Stimulated activated CD8-positive, alpha-beta memory T cell treated with anti-CD3 and anti-CD28 coated beads, Interleukin-15, amount 100 ng/mL, for 1 hour (primary cell): ENCODE results near the gene DNAJA2.
"Not testable (repeated sequence)": the region's sequence is repeated elsewhere in the genome, so short reads cannot be mapped to it uniquely, and the experiment has no call there.

Experiments
- DNase-seq: peaks from one replicate; pipeline ENCODE4 v3.0.0-alpha.2; 2020; ENCODE audit warnings: low read depth

Gene DNAJA2

DNA sequence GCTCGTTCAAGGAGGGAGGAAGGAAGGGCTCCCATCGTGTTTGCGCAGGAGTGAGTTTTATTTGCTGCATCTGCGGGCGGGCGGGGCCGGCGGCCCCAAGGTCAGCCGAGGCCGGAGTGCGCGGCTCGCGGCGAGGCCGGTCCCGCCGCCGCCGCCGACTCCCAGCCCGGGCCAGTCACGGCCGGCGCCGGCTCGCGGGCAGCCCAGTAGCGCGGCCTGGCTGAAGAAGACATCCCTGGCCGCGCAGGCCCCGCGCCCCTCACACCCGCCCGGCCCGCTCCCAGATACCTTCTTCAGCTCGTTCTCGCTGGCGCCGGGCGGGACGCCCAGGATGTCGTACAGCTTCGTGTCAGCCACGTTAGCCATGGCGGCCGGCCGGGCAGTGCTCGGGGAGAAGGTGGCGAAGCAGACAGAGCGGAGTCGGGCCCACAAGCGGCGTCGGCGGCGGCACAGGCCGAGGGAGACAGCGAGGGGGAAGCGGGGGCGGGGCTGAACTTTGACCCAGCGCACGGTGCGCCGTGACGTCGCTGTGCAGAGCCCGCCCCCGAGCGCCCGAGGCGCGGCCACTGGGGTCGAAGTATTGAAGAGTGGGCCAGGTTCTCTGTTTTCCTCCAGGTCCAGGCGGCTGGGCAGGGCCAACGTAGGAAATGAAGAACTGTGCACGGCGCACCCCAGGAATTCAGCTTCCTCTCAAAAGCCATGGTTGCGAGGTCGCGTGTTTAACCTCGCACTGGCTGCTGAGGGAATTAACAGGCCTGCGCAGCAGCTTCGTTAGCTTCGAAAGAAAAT lies at the start of gene DNAJA2:
Gene DNAJA2 (minus strand): TSS at position 468 of the 789 bp plus-strand sequence. CDS start 102 bp downstream, at position 366.
- DNase-seq, result peak; percentile 86

DNA sequence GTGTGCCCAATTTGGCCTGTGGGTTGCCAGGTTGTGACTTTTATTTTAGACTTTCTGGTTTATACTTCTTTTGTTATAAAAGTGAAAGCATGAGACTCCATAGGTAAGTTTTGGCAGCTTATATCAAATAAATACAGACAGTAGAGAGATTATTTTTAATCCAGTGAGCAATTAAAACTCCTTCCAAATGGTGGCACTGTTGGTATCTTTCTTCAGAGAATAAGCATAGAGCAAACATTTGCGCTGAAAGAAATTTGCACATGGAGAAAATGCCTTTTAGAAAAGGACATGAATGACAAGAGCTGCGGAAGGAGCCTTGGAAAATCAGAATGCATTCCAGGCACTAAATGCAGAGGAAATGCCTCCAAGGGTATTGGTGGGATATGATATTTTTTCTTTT lies 46.1 kb upstream of the DNAJA2 start:
- no peak for DNase-seq

DNA sequence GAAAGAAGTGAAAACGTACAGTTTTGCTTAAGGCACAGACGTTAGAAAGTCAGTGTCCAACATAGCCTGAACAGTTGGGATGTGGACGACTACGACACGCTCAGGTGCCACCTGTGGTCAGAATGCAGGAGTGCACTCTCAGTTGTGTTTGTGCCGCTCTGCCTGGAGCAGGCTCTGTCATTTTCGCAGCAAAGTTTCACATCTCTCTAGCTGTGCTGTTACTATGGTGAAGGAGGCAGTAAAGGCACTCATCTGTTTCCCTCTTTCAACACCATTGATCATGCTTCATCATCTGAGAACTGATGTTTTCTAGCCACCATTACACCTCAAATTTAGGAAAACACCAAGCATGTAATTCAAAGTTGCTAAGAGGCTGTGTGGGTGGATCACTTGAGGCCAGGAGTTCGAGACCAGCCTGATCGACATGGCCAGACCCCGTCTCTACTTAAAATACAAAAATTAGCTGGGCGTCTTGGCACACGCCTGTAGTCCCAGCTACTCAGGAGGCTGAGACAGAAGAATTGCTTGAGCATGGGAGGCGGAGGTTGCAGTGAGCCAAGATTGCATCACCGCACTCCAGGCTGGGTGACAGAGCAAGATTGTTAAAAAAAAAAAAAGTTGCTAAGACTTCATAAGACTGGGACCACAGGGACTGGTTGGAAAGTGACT lies 44.9 kb upstream of the DNAJA2 start:
- DNase-seq, result no peak

DNA sequence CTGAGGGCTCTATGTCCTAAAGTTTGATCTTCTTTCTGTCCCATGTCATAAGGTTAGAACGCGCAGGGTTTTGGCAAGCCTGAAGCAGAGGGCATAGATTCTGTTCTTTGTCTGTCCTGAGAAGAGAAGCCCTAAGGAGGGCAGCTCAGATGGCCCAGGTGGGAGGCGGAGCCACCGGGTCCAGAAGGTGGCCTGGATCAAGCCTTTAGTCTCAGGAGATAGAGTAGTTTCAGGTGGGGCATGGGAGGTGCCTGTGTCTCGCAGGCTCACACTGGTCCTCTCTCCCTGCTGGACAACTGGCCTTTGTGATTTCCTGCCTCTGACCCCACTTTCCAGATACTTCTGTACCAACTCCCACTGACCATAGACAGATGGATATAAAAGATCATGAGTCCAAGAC lies 44.2 kb upstream of the DNAJA2 start:
- DNase-seq, result no peak

DNA sequence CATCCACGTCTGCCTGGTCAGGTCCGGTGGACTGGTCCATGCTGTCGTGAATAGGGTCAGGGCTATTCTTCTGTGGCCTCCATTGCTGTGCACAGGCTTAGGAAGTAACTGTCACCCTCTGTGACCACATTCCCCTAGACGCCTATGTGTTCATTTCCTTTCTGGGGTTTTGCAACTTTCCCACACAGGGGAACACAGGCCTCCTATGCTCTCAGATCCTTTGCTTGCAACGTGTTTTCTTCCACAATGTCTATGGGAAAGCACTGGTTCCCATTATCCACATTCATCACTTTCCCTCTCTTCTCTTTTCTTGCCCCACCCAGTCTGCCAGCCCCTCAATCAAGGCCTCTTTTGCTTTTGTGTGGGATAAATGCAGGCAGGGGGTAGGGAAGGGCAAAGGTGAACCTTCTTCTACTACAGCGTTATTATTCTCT lies 43.2 kb upstream of the DNAJA2 start:
- no peak for DNase-seq

DNA sequence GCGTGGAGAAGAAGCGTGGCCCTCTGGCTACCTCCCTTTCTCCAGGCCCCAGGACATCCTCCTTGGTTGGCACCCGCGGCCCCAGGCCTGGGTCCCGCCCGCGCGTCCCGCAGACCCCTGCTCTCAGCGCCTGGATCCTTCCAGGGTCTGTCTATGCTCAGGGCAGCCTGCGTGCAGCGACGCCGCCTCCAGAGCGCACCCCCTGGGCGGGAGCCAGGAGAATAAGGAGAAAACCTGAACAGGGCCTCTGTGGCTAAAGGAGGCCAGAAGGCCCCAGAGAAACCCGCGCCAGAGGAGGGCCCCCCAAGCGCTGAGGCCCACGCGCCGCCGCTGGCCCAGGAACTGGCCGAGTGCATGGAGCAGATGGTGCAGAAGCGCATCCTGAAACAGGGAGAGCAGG lies 40.4 kb upstream of the DNAJA2 start:
- DNase-seq, result no peak

DNA sequence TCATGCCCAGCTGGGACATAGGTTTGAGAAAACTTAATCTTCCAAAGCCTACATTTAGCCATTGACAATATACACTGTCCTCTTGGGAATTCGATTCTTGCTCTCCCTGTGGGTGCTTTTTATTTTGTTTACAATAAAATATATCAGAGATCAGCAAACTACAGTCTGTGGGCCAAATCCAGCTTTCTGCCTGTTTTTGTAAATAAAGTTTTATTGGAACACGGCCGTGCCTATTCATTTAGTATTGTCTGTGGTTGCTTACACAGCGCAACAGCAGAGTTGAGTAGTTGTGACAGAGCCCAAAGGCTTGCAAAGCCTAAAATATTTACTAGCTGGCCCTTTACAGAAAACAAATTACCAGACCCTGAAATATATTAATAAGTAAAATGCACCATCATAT lies 39.7 kb upstream of the DNAJA2 start:
- DNase-seq, result no peak

DNA sequence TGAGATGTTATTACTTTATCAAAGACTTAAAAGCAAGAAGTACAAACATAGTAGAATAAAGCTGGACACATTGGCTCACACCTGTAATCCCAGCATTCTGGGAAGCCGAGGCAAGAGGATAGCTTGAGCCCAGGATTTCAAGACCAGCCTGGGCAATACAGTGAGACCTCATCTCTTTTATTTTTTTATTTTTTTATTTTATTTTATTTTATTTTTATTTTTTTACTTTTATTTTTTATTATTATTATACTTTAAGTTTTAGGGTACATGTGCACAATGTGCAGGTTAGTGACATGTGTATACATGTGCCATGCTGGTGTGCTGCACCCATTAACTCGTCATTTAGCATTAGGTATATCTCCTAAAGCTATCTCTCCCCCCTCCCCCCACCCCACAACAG lies 37.3 kb upstream of the DNAJA2 start:
- DNase-seq, result not testable (repeated sequence)

DNA sequence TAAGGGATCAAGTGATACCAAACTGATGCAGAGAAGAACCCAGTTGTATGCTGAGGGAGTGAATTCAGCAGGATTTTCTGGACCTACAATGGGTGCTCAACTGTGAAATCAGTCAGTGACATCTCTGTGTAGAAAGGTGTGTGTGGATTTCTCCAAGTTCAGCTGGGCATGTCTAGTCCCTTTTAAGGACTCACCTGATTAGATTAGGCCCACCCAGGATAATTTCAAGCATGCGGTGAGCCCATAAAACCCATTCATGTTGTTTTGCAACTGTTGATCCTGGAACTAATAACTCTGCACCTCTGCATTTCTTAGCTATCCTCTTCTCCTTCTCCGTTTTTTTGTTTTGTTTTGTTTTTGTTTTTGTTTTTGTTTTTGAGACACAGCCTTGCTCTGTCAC lies 35.1 kb upstream of the DNAJA2 start:
- DNase-seq, result no peak

DNA sequence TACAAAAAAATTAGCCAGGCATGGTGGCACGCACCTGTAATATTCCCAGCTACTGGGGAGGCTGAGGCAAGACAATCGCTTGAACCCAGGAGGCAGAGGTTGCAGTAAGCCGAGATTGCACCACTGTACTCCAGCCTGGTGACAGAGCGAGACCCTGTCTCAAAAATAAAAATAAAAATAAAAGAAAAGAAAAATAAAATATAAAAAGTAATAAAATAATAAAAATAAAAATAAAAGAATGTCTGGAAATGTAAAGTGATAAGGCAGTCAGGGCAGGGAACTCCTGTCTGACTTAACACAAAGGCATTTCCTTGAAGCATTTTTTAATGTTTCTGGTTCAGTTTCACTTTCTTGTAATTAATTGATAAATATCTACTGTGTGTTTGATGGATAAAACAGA lies 34.7 kb upstream of the DNAJA2 start:
- DNase-seq, result no peak

DNA sequence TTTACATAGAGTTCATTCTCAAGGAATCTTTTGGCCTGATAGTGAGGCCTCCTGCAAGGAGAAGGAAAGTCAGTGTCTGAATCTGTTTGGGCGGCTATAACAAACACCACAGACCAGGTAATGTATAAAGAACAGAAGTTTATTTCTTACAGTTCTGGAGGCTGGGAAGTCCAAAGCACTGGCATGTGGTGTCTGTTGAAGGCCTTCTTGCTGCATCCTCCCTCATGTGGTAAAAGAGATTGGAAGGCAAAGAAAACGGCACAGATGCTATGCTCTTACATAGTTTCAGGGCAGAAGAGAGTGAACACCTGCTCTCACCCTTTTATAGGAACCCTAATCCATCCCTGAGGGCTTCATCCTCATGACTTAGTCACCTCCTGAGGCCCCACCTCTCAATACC lies 31.2 kb upstream of the DNAJA2 start:
- DNase-seq, result no peak

DNA sequence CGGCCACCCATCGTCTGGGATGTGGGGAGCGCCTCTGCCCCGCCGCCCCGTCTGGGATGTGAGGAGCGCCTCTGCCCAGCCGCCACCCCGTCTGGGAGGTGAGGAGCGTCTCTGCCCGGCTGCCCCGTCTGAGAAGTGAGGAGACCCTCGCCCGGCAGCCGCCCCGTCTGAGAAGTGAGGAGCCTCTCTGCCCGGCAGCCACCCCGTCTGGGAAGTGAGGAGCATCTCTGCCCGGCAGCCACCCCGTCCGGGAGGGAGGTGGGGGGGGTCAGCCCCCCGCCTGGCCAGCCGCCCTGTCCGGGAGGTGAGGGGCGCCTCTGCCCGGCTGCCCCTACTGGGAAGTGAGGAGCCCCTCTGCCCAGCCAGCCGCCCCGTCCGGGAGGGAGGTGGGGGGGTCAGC lies 26.6 kb upstream of the DNAJA2 start:
- not testable (repeated sequence) for DNase-seq

DNA sequence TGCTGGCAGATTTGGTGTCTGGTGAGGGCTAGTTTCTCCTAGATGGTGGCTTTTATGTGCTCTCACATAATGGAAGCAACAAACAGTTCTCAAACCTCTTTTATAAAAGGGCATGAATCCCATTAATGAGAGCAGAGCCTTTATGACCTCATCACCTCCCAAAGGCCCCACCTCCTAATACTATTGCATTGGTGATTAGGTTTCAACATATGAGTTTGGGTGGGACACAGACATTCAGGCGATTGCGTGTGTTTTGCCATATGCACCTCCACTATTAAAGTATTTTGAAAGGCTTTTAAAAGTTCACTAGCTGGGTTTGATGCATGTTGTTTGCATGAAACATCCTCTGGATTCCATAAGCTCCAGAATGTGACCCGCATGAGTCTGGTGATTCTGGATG lies 24.4 kb upstream of the DNAJA2 start:
- no peak for DNase-seq

DNA sequence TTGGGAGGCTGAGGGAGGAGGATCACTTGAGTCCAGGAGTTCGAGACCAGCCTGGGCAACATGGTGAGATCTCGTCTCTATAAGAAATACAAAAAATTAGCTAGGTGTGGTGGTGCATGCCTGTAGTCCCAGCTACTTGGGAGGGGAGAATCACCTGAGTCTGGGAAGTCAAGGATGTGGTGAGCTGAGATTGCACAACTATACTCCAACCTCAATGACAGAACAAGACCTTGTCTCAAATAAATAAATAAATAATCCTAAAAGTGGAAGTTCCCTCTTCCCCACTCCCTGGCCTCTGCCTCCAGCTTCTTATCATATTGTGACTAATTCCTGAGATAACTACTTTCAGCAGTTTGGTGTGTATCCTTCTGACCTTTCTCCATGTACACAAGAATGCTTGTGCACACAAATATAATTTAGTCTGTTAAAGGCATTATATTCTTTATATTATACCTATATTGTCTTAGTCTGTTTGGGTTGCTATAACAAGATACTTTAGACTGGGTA lies 23.5 kb upstream of the DNAJA2 start:
- DNase-seq, result no peak

DNA sequence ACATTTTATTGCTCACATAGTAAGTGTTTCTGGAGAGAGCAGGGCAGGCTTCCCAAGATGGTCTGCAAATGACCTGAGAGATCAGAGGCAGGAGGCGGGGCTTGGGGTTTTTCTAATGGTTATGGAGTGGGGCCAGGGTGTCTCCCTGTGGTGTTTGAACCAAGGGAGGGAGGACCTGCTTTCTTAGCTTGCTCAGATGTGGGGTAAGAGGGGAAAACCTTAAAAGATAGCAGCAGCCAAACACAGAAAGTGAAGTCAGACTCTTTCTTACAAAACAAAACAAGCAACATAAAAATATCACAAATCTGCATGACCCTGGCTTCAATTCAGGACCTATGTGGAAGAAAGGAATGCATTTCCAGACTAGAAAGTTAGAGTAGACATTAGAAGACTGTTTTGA lies 22.9 kb upstream of the DNAJA2 start:
- no peak for DNase-seq

DNA sequence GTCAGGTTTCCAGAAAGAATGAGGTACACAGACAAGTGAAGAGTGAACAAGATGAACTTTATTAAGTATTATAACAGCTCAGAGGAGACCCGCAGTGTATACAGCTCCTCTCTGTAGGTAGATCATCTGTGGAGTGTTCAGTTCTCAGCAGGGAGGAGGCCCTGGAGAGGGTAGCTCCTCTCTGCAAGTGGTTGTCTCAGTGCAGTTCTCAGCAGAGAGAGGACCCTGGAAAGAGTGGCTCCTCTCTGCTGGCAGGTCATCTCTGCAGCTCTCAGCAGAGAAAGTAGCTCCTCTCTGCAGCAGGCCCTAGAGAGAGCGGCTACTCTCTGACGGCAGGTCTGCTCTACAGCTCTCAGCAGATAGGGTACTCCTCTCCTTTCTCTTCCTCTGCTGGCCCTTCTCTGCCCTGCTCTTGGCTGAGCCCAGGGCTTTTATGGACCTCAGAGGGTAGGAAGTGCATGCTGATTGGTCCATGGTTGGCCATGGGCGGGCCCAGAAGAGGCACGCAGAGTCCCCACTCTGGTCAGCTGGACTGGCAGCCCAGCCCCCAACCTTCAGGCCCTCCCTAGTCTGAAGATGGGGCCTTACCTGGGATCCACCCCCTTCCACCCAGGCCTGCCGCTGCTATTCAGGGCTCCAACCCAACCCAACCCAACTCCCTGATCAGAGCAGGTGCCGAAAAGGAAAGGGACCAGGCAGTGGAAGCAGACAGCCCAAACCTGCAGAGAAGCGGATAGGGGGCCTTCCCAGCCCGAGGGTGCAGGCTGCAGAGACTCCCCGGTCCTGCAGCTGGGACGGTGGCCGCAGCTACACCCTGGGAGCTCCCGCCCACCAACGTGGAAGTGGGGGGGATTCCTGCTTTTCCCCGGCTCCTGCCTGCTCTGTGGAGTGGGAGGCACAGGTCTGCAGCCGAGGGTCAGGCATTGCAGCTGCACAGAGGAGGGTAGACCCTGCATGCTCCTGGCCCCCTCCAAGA lies 18.5 kb upstream of the DNAJA2 start:
- DNase-seq, result no peak

DNA sequence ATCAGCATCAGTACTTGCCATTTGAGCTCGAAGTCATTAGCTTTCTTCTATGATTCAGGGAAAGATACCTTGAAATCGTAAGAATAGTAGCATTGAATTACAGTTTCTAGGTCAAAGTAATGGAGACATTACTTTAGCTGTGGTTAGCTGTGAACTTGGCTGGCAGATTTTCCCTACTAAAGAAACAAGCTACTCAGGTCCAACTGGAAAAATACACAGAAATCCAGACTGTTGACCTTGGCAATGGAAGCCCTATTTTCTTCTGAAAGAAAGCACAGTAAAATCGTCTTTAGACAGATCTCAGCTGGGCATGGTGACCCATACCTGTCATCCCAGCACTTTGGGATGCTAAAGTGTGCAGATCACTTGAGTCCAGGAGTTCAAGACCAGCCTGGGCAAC lies 13.4 kb upstream of the DNAJA2 start:
- DNase-seq, result no peak

DNA sequence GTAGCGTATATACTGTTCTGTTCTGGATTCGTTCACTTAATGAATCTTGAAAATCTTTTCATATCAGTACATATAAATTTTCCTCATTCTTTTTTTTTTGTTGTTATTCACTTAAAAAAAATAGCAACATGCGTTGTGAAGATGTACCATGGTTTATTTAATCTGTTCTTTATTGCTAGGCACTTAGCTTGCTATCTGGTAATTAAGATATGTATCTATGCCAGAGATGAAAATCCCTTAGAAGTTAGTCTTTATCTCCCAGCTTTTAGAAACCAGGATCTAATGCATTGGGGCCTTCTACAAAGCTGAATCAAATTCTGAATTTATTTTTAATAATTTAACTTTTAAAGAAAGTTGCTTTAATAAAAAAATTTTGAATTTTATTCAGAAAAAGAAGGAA lies 13.0 kb upstream of the DNAJA2 start:
- DNase-seq, result no peak

DNA sequence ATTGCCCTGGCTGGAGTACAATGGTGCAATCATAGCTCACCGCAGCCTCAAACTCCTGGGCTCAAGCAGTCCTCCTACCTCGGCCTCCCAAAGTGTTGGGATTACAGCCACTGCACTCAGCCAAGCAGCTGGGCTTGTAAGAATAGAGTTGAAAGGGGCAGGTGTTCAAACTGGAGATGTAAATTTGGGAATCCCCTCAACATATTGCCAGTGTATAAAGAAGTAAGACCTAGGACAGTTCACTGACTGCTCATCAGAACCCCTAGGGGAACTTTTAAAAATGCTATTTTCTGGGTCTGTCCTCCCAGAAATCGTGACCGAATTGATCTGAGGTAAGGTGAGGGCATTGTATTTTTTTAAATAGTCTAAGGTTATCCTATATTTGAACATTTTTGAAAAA lies 8.9 kb upstream of the DNAJA2 start:
- DNase-seq, result no peak

DNA sequence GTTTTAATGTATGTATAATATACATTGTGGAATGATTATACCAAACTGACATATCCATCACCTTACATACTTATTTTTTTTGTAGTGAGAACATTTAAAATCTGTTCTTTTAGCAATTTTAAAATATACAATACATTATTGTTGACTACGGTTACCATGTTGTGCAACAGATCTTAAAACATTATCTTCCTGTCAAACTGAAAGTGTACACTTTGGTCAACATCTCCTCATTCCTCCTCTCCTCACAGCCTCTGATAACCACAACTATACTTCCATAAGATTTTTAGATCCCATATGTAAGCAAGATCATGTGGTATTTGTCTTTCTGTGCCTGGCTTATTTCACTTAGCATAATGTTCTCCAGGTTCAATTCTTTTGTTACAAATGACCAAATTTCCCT lies 7.5 kb upstream of the DNAJA2 start:
- no peak for DNase-seq

DNA sequence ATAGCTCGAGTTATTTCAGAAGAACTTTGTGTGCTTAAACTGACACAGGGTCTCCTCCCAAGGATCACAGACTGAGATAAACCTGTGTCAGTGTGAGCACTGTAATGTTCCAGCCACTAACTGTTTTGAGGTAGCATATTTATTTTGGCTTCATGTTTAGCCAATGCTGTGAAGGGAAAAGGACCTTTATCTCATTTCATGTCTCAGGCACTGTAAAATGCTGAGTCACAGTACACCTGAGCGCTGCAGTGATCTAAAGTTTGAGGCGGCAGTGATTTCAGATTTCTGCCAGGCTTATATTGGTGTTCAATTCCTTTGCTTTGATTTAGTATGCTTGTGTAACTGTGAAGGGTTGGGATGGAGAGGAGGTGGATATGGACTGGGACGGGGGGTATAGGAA lies 3.1 kb upstream of the DNAJA2 start:
- DNase-seq, result no peak

DNA sequence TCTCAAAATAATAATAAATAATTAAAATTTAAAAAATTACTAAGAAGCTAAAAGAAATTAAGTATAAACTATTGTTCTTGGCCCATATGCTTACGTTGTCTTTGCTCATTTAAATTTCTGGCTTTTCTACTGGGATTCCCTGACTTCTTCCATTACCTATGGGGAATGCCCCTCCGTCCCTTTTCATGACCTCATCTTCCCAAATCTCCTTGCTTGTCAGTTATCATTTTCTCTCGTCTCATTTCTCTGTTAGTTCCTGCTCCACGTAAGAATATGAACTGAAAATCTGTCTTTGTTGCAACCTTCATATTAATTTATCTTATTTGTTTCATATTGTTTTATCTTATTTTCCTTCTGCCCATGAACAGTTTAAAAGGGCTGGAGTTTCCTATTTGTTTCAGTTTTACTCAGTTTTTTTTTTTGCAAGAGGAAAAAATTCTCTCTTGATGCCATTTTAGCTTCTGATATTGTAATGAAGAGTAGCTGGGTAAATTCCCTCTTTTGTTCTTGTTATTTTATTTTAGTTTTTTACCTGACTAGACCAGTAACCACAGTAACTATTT lies 2.5 kb upstream of the DNAJA2 start:
- DNase-seq, result no peak
